Activated CD8-positive, alpha-beta memory T cell treated with anti-CD3 and anti-CD28 coated beads, Interleukin-2, amount 50 U/mL, for 24 hours (primary cell): ENCODE measurements around the gene UNC79.

ENCODE experiments used
- DNase-seq: peaks from one replicate; pipeline ENCODE4 v3.0.0-alpha.2; 2020; ENCODE audit errors: extremely low read depth

The UNC79 gene

DNA sequence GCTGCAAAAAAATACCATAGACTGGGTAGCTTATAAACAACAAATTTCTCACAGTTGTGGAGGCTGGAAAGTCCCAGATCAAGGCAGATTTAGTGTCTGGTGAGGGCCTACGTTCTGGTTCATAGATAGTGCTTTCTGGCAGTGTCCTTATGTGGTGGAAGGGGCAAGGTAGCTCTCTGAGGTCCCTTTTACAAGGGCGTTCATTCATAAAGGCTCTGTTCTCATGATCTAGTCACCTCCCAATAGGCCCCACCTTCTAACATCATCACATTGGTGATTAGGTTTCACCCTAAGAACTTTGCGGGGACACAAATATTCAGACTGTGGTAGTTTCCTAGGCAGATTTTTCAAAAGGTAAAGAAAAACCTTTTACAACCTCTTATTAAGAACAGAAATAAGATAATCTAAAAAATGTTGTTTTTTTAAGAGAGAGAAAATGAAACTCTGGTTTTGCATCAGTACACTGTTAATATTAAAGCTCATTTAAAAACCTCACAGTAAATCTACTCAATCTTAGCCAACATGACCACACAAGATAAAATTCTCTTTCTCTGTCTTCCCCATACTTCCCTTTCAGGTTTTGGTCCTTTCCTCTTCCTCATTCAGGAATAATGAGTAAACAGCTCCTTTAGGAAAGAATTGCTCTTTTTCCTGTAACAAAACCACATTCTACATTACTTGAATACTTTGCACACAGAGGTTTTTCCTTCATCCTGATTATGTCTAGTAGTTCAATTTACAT lies 117.5 kb downstream of the UNC79 start:
- no peak for DNase-seq

DNA sequence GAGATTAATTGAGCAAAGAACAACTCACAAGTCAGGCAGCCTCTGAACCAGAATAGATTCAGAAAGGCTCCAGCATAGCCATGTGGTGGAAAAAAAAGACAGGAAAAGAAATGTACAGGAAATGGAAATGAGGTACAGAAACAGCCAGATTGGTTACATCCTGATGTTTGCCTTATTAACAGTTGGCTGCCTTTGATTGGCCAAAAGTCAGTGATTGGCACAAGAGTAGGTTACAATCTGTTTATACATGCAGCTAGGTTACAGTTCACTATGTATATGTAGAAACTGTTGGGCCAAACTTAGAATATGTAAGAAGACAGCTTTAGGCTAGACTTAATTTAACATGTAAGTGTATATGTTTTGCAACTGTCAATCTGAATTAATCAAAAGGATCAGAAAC lies 118.9 kb downstream of the UNC79 start:
- DNase-seq, result no peak

DNA sequence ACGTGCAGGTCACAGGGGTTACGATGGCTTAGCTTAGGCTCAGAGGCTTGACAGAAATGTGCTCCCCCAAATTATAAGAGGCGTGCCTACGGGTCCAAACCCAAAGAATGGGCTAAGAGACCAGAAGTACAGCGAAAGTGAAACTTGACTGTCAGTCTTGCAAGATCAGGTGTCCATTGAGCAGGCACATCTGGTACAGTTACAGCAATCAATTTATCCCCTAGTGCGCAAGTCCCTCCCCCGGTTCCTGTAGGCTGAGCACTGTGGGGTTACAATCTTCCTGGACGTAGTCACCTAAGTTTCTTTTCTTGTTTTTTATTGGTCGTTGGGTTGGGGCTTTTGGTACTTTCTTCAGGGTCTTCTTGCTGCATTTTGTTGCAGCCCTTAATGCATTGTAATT lies 134.2 kb downstream of the UNC79 start:
- DNase-seq, result no peak

DNA sequence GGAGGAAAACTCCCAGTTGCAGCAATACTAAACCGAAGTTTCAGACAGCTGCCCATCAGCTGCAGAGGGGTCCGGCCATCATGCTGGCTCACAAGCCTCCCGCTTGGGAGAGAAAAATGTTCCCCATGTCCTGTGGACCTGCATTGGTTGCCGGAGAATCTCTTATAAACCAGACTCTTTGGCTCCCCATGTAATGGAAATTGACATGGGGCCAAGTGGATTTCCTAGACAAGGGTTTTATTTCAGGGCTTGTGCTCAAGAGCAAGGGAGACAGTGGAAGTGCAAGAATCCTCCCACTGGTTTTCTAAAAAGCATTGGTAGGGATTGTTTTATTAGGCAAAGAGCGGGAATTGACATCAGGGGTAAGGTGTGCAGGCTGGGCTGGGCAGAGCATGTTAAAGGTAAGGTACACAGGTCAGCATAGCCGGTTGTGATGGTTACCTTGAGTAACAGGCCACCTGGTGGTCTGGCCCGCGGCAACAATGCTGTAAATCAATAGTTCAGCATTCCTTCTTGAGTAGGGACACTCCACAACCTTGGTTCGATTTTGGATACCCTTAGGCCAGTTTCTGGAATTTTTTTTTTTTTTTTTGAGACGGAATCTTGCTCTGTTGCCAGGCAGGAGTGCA lies 135.4 kb downstream of the UNC79 start:
- DNase-seq, result no peak

DNA sequence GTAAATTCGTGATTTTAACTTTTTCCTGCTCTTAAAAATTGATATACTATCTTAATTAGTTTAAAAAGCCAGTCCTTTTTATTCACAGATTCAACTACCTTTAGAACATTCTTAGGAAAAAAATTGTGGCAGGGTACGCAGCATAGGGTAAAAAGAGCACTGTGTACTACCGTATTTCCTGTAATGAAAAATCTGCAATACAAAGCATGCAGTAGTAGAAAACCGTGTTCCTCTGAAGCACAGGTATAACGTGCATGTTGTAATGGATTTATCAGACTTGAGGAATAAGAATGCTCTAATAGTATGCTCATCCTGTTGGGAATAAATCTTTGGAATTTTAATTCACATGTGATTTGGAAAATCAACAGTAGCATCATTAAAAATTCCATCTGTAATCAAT lies 140.5 kb downstream of the UNC79 start:
- DNase-seq, result no peak

DNA sequence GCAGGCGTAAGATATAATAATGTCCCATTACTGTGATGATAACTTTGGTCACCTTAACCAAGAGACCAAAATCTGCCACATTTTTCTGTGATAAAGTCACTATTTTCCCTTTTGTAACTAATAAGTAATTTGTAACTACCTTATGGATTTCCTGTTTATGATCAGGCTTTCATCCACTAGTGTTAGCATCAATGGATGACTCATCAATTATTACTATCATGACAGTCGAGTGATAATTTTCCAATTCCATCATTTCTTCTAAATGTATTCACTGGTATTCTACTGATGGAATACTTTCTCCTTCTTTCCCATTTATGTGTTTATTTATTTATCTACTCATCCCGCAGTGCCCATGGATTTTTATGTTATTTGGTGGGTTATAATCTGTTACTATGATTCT lies 148.4 kb downstream of the UNC79 start:
- no peak for DNase-seq

DNA sequence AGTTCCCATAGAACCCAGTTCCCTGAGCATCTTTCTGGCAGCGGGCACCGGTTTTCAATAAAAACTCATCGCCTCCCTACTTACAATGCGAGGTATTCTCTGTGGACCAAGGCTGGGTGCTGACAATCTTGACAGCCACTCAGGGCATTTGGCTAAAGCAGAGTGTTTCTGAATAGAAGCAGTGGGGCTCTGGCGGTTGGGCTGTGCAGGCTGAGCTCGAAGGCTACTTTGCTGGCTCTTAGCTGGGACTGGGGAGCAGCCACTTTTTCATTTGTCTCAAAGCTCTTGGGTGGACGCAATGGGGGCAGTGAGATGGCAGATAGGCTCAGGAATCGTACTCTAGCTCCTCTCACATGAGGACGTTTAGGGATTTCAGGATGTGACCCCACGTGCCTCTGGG lies 151.8 kb downstream of the UNC79 start:
- DNase-seq, result no peak

DNA sequence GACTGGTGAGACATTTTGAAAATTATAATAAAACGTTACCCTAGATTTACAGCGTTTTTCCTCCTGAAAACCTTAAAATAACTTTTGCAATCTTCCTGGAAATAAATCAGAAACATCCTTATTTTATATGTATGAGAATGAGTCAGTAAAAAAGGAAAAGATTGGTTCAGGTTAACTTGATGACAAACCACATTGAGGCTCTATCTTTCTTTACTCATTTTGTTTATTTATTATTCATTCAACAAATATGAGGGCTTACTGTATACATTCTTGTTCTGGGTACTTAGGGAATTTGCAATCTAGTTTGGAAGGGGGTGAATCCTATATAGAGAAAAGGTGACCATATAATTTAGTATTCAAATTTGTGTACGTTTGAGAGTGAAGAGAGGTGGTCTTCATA lies 156.6 kb downstream of the UNC79 start:
- no peak for DNase-seq

DNA sequence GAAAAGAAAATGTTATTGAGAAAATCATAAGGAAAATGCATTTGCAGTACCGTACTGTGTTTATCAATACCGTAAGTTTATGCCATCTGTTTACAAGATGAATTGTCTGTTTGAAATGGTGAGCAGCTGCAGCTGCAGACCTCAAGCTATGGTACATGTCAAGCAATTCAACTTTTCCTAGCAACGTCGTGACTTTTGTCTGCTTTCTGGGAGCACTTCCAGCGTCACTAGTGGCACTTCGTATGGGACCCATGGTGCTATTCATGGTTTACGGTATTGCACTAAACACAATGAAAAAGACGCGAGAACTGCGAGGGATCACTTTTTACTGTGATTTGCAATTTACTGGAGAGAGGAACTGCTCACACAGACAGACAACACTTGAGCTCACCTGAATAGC lies 160.8 kb downstream of the UNC79 start:
- DNase-seq, result no peak

DNA sequence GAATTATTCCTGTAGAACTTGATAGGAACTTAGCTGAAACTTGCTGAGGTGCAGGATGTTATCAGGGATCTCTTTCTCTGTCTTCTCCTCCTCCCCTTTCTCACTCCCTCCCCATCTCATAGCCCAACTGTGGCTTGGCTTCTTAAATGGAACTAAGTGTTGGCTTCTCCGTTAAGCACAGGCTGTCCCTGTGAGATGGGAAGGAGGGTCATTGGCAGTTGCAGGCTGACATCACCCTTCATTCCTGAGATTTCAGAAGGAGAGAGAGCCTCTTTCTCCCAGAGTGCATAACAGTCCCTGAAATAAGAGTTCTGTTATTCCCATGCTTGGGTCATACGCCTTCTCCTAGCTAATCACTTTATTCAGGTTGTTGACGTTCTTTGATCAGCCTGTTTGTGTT lies 162.0 kb downstream of the UNC79 start:
- no peak for DNase-seq

DNA sequence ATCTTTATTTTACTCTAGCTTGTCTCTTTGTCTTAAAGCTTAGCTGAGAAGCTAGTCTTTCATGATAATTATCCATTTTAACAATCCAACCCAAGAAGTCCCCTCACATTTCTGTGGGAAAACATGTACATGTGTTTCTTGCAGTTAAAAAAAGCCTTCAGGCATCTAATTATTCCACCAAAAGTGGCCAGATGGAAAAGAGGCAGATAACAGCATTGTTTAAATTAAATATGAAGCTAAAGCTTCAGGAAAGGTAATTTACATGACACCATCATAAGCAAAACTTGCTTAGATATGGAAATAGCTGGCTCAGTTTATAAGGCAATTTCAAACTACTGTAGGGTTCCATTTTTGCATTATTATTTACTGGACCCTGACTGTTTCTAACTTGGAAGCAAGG lies 175.4 kb downstream of the UNC79 start:
- no peak for DNase-seq

DNA sequence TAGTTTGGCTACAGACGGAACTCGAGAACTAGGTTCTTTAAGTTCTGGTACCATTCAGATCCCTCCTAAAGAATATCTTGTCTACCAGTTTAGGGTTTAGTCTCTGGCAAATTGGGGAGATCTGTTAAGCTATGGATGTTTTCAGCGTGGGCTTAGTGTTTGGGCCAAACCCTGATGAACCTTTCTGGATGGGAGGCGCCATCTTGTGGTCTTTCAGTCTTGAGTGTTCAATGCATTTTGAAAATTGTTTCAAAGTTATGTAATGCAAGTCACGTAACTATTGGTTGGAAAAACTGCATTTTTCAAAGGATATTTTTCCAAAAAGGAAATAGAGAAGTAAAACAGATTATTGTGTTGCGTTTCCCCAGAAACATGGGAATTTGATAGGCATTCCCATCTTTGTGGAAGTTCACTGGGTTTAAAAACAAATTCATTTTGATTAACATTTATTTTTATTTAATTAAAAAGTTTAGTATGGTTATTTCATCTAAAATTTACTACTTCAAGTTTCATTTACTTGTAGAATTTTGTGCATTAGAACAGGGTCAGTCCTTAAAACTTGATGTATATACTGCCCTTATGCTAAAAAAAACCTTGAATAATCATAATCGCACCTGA lies 188.5 kb downstream of the UNC79 start:
- DNase-seq, result no peak

DNA sequence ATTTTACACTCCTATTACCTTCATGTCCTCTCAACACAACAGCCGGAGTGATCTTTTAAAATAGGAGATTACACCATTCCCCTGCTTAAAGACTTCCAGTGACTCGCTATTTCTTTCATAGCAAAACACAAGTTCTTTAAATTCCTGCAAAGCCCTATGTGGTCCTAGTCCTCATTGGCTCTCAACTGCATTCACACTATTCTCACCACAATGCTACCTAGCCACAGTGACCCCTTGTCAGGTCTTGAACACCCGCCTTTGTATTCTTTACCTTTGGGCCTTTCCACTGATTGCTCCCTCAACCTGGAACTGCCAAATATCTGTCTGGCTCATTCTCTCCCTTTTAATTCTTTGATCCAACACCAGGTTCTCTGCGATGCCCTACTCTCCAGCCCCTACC lies 197.3 kb downstream of the UNC79 start:
- DNase-seq, result no peak

DNA sequence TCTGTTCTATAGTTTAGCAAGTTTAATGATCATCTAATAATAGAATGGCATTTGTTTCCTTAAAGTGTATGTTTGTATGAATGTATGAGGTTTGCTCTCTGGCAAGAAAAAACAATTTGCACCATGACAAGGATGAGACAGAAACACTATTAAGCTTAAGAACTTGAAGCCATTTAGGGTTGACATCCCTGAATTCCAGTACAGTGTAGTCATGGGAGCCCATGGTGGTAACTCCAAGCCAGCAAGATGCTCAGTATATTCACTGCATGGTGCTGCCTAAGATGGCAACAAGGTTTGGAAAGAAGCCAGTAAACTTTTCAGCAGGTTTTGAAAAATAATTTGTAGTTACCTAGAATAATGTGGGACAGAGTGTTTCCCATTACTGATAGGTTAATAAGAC lies 198.9 kb downstream of the UNC79 start:
- DNase-seq, result no peak

DNA sequence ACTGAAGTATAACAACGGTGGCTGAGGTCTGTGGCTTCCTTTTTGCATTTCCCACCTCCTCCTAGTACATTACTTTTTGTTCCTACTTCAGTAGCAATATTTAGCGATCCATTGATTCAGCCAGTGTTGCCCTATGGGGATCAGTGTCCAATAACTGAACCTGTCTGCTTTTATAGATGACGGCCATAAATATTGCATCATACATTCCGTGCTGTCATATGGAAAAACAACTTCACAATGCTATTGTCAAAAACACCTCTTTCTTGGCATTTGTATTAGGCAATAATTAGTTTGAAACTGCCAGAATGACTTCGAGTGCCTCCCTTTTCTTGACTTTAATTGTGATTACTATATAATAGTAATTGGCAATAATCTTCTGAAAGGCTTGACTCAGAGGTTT lies 208.1 kb downstream of the UNC79 start:
- no peak for DNase-seq

DNA sequence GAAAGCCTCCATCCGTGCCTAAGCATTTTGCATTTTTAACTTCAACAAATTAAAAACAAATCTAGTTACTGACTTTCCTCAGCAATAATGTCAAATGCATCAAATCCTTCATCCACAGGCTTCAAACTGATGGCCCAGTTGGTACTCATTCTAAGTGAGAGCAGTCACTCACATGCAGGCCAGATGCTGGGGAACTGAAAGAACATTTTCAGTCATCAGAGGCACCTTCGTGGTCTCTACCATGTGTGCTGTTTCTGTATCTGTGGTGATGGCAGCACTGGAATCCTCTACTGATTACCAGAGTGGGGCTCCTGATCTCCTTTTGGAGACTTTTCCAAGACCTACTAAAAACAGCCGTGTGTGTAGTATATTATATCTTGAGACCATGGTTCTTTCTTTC lies 212.4 kb downstream of the UNC79 start:
- no peak for DNase-seq

DNA sequence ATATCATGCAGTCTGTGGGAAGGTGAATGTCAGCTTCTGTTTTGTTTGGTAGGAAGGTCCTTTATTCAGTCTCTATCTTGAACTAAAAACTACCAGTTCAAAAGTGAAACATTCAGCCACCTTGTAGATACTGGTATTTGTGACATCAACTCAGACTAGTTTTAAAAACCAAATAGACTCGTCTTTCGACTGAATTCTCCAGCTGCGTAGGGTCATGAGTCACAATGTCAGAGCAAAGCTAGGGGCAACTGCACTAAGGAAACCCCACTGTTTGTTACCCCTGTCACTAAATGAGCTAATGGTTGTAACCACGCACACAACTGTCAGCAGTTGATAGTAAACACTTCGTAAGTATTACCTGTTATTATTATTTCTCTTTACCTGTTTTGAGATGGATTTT lies 212.9 kb downstream of the UNC79 start:
- no peak for DNase-seq

DNA sequence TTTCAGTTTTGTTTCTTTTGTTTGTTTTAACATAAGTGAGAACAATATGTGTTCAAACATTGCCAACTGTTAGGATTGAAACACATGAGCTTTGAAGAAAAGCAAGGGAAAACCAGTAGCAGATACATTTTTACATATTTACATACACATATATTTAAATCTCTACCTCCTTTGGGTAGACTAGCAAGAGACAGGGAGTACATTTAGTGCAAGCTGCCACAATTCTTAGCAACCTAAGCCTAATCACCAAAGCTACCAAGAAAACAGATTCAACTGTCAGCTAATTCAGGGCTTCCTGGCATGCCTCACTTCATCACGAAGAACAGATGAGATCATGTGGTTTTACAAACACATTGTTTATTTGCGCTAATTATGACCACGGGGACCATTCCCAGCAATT lies 214.5 kb downstream of the UNC79 start:
- DNase-seq, result no peak

DNA sequence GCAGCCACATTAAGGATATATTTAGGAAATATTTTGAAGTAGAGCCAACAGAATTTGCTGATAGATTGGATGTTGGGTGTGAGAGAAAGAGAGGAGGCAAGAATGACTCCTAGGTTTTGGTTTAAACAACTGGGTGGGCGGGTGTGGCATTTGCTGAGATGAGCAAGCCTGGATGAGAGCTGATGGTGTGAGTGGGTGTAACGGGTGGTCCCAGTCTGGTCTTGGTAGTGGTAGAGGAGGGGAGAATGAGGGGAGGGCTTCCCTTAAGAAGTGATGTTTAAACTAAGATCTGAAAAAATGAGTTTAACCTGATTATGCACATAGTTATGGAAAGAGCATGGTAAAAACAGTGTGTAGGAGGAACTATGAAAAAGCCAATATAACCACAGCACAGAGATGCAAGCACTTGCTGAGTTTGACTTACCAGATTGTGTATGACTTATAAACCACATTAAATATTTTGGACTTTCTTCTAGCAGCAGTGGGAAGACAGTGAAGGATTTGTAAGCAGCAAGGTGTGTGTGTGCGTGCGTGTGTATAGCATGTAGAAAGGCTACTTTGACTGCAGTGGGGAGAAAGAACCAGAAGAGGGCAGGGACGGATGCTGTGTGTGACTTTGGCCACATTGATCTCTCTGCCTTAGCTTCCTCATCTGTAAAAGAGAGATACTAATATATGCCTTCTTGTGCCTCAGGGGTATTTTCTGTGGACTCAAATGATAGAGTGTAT lies 217.9 kb downstream of the UNC79 start:
- DNase-seq, result peak; percentile 3

DNA sequence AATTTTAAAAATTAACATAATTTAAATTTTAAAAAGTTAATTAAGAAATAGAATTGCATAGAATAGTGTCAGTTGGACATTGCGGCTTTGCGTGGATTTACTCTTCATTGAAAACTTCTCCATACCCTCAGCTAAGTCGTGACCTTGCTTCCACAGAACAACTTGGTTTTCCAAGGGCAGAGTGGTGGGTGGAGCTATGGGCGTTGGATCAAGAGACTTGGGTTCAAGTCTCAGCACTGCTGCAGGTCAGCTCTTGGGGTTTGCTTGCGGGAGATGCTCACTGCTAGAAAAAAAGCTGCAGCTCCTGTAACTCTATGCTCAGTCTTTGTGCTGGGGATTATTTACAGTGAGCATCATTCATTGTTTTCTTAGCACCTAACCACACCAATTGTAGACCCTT lies 223.9 kb downstream of the UNC79 start:
- no peak for DNase-seq

DNA sequence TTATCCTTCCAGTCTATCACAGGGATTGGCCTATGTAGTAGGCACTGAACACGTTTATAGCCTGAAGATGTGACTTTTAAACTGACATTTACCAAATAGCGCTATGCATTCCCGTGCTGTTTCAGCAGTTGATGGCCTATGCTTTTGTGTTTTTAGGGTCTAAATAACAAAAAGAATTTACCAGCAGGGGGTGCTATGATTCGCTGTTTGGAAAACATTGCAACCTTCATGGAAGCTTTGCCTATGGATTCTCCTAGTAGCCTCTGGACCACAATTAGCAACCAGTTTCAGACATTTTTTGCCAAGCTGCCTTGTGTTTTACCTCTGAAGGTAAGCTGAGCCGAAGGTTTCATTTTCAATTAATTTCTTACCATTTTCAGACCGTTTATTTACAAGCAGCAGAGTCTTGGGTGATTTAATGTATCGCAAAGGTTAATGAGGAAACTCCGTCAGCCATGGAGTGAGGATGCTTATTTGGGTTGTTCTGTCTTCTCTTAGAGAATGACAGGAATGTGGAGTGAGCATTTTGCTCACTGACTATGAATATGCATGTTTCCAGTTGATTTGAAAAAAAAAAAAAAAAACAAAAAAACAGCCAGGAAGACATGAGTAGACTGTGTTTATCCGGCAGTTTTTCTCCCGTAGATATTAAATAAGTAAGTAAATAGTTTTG lies 224.5 kb downstream of the UNC79 start:
- no peak for DNase-seq

DNA sequence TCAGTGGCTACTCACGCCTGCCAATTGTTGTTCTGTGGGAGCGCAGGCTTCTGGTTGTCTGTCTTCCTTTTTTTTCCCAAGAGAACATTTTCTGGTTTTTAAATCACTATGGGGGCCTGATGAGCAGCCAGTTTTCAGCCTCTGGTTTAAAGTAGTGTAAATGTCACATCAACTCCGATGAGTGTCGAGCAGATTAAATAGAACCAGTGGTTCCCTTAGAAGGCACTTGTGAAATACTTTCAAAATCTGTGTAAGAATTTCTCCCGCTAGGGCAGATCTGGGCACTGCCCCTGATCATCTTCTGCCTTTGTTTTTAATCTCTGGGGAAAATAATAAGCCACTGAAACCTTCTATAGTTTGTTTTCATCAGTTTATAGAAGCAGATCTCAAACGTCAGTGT lies 227.1 kb downstream of the UNC79 start:
- DNase-seq, result no peak
